Activated naive CD4-positive, alpha-beta T cell treated with anti-CD3 and anti-CD28 coated beads, Interleukin-2, amount 50 U/mL, for 24 hours (primary cell): Measurements from ENCODE around the gene CPNE5.
"Not testable (repeated sequence)": the region's sequence is repeated elsewhere in the genome, so short reads cannot be mapped to it uniquely, and the experiment has no call there.

ENCODE experiments used
- H3K27ac Mint-ChIP-seq: one replicate; pipeline ENCODE4 v1.8.0; 2021; ENCODE audit warnings: mild to moderate bottlenecking, mixed read lengths
- H3K27me3 Mint-ChIP-seq: one replicate; pipeline ENCODE4 v1.8.0; 2021; ENCODE audit warnings: mixed read lengths
- H3K36me3 Mint-ChIP-seq: one replicate; pipeline ENCODE4 v1.8.0; 2021; ENCODE audit warnings: mixed read lengths
- H3K4me1 Mint-ChIP-seq: one replicate; pipeline ENCODE4 v1.8.0; 2021; ENCODE audit warnings: mixed read lengths
- H3K4me3 Mint-ChIP-seq: one replicate; pipeline ENCODE4 v1.8.0; 2021; ENCODE audit warnings: mild to moderate bottlenecking, mixed read lengths
- H3K9me3 Mint-ChIP-seq: one replicate; pipeline ENCODE4 v1.8.0; 2021; ENCODE audit warnings: mixed read lengths

Gene CPNE5

DNA sequence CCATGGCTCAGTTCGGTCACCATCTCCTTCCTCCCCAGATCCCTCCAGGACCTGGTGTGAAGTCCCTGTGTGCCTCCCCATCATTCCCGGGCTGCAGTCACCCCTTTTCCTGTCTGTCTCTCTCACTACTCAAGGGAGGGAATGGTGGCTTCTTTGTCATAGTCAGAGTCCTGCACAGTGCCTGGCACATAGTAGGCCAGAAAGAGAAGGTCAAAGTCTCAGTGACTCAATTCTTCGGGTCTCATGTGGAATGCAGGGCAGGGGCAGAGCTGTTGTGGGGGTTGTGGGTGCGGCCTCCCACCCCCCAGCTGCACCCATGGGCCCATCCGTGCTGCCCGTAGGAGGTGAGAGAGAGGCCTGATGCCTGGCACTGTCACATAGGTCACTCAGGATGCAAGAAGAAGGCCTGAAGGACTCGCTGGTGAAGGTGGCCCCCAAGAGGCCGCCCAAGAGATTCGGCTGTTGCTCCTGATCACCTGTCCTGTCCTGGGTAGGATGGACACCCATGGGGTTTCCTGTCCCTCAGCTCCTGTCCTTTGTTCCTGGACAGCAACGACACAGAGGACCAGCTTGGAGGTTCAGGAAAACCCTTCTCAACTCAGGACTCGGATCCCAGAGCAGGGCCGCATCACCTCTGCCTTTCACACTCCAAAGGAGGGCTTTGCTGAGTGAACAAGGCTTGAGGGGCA, 107.5 kb downstream of the CPNE5 start:
- Mint-ChIP-seq H3K36me3 (no peaks in the 10 kb centered on the region), H3K27me3 (no peaks in the 10 kb centered on the region), H3K9me3 (no peaks in the 10 kb centered on the region), H3K27ac (no peak overlapping the region), H3K4me3 (no peak overlapping the region), H3K4me1 (peaks cover 14% of the 10 kb centered on the region)

DNA sequence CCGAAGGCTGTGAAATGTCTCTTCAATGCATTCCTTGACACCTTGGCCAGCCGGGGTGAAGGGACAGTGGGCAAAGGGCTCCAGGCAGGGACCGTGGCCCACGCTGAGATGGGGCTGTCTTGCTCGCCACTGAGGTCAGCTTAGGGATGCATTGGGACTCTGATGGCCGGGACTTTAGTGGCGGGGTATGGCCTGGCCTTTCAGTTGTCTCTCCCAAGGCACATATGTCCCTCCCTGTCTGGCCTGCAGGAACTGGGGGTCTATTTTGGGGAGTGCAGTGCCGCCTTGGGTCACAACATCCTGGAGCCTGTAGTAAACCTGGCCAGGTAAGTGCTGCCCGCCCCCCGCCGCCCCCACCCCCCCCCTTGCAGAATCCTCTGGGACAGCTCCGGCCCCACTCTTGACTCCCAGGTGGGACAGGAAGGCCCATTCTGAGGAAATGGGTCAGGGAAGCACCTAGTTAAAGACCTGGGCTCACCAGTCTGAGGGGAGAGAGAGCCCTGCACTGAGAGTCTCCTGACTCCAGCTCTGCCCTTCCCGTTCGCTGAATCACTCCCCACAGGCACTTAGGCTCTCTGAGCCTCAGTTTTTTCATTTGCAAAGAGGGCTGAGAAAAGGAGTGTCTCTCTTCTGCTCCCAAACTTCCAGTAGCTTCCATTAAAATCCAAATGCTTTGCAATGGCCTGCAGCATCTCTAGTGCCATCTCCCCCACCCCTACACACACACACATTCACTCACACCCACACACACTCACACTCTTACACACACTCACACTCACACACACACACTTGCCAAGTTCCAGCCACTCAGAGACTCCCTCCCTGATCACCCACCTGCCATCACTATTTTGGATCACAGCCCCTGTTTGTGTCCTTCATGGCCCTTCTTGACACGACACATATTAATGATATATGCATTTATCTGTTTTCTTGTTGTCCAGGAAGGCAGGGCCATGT, 108.5 kb downstream of the CPNE5 start:
- no peaks in the 10 kb centered on the region for H3K9me3 Mint-ChIP-seq
- no peaks in the 10 kb centered on the region for H3K36me3 Mint-ChIP-seq
- no peaks in the 10 kb centered on the region for H3K27me3 Mint-ChIP-seq
- H3K27ac Mint-ChIP-seq: no peak overlapping the region
- peaks cover 14% of the 10 kb centered on the region for H3K4me1 Mint-ChIP-seq
- no peak overlapping the region for H3K4me3 Mint-ChIP-seq

DNA sequence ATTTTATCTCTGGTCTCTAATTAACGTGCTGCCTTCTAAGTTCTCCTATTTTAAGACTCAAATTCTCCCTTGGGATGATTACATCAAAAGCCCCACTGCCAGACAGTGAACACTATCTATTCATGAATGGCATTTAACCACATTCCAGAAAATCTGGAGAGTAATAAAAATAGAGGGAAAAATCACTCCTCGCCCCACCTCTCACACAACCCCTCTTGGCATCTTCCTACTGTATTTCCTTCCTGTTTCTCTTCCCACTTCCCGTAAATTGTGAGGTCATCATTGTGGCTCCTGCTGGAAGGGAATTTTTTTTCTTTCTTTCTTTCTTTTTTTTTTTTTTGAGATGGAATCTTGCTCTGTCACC, 110.1 kb downstream of the CPNE5 start:
- Mint-ChIP-seq H3K27me3 (no peaks in the 10 kb centered on the region), H3K4me1 (peaks cover 8% of the 10 kb centered on the region), H3K36me3 (no peaks in the 10 kb centered on the region), H3K27ac (no peak overlapping the region), H3K9me3 (no peaks in the 10 kb centered on the region), H3K4me3 (no peak overlapping the region)

DNA sequence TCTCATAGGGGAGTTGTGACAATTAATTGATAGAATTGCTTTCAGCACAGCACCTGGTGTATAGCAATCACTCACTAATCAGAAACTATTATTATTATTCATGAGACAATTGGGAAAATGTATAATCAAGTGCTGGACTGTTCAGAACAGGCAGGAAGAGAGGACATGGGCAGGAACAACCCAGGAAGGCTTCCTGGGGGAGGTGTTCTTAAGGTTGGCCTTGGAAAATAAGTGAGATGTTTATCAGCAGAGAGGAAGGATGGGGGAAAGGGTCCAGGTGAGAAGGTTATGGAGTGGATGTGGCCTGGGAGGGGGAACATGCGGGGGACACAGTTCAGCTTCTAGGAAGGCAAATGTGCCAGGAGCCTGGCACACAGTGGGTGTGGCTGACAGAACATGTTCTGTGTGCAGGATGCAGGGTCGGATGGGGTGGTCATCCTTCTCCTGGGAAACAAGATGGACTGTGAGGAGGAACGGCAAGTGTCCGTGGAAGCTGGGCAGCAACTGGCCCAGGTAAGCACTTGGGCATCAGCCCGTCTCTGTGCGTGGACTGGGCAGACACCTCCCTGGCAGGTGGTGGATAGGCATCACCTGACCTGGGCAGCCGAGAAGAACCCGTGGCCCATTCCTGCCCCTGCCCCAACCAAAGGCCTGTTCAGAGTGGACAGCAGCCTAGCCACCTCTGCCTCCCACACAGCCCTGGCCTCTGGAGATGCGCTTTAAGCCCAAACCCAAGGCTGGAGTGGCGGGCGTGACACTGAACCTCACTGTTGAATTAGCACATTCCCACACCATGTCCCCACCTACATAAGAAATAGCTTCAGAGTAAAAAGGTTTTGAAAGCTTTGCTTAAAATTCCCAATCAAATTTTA, 110.7 kb downstream of the CPNE5 start:
- no peaks in the 10 kb centered on the region for H3K27me3 Mint-ChIP-seq
- H3K4me3 Mint-ChIP-seq: no peak overlapping the region
- no peaks in the 10 kb centered on the region for H3K36me3 Mint-ChIP-seq
- peaks cover 8% of the 10 kb centered on the region for H3K4me1 Mint-ChIP-seq
- H3K27ac Mint-ChIP-seq: no peak overlapping the region
- H3K9me3 Mint-ChIP-seq: no peaks in the 10 kb centered on the region

DNA sequence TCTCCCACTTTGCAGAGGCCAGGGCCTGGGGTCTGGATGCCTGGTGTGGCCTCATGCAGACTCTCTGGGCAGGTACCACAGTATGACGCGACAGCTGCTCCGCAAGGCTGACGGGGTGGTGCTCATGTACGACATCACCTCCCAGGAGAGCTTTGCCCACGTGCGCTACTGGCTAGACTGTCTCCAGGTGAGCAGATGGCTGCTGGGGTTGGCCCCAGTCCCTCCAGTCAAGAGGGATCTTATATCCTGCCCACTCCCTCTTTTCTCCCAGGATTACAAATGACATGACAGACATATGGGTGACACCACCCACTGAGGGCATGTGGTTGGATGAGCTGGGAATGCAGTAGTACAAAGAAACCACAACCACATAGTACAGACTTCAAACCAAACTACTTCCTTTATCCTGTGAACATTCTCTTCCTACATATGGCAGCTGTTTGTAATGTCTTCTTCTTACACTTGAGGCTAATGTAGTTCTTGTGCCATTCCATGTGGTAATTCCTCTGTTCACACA, 111.7 kb downstream of the CPNE5 start:
- no peak overlapping the region for H3K4me3 Mint-ChIP-seq
- H3K9me3 Mint-ChIP-seq: no peaks in the 10 kb centered on the region
- H3K27ac Mint-ChIP-seq: no peak overlapping the region
- peaks cover 8% of the 10 kb centered on the region for H3K4me1 Mint-ChIP-seq
- no peaks in the 10 kb centered on the region for H3K27me3 Mint-ChIP-seq
- H3K36me3 Mint-ChIP-seq: no peaks in the 10 kb centered on the region

DNA sequence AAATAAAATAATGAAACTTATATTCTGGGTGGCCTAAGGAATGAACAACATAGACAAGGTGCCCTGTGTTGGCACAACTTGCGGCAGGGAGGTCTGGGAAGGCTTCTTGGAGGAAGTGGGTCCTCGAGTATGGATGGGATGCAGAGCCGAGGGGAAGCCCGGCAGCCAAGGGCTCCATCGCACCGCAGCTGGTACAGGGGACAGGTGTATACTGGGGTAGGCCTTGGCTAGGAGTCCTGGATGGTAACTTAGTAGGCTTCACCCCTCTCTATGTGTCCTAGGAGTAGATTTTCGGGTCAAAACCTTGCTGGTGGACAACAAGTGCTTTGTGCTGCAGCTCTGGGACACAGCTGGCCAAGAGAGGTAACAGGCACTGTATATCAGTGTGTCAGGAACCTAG, 113.7 kb downstream of the CPNE5 start:
- no peak overlapping the region for H3K27ac Mint-ChIP-seq
- H3K27me3 Mint-ChIP-seq: no peaks in the 10 kb centered on the region
- no peak overlapping the region for H3K4me3 Mint-ChIP-seq
- H3K4me1 Mint-ChIP-seq: peaks cover 8% of the 10 kb centered on the region
- H3K36me3 Mint-ChIP-seq: no peaks in the 10 kb centered on the region
- H3K9me3 Mint-ChIP-seq: no peaks in the 10 kb centered on the region

DNA sequence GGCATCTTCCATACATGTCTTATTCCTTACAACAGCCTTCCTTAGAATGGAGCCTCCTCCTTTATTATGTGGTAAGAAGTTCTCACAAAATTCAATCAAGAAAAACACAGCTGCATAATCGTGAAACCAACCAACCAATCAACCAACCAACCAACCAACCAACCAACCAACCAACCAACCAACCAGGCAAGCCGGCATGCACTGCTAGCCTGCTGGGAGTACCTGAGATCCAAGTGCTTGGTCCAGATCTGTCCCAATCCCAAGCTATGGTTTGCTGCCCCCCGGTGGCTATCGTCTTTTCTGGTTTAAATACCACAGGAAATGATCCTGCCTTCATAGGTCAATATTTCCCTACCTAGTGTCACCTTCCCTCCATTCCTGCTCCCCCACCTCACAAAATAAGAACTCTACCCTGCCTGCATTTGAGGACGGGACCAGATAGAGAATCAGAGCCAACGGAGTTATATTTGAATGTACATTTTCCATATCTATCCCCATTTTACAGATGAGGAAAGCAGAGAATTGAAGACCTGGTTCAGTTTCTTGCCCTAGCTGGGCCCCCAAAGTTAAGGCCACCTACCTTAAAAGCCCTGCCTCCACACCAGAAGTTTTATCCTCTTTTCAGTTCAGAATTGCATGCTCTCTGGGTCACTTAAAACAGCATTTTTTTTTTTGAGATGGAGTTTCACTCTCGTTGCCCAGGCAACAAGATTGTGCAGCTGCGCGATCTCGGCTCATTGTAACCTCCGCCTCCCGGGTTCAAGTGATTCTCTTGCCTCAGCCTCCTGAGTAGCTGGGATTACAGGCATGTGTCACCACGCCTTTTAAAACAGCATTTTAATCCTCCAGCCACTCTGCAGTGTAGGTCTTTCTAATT, 114.5 kb downstream of the CPNE5 start:
- Mint-ChIP-seq H3K4me3 (no peak overlapping the region), H3K27ac (no peak overlapping the region), H3K4me1 (peaks cover 8% of the 10 kb centered on the region), H3K9me3 (no peaks in the 10 kb centered on the region), H3K36me3 (no peaks in the 10 kb centered on the region), H3K27me3 (no peaks in the 10 kb centered on the region)

DNA sequence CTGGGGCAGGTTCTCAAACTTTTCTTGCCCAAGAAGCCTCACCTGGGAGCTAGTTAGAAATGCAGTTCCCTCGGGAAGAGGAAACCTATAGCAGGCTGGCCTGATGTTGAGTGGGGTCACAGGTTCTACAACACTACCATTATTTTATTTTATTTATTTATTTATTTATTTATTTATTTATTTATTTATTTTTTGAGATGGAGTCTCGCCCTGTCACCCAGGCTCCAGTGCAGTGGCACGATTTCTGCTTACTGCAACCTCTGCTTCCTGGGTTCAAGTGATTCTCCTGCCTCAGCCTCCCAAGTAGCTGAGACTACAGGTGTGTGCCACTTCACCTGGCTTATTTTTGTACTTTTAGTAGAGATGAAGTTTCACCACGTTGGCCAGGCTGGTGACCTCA, 115.3 kb downstream of the CPNE5 start:
- not testable (repeated sequence) for H3K27ac Mint-ChIP-seq, H3K9me3 Mint-ChIP-seq, H3K36me3 Mint-ChIP-seq, H3K4me3 Mint-ChIP-seq, H3K4me1 Mint-ChIP-seq, H3K27me3 Mint-ChIP-seq

DNA sequence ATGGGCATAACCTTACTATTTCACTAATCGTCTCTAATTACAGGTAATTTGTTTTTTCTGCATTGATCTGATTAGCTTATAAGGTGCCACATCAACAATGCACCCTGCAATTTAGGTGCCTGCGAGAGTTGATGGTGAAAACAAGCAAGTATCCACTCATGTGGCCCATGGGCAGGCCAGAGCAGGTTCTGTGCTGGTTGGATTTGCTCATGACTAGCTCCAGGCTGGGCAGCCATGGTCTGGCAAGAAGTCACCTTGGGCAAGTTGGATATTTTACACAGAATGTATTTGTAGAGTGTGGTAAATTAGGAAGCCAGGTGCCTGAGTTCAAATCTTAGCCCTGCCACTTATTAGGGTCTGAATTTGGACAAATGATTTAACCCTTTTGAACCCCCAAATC, 116.4 kb downstream of the CPNE5 start:
- Mint-ChIP-seq H3K27me3 (no peaks in the 10 kb centered on the region), H3K4me1 (peaks cover 4% of the 10 kb centered on the region), H3K9me3 (no peaks in the 10 kb centered on the region), H3K36me3 (no peaks in the 10 kb centered on the region), H3K4me3 (no peak overlapping the region), H3K27ac (no peak overlapping the region)

DNA sequence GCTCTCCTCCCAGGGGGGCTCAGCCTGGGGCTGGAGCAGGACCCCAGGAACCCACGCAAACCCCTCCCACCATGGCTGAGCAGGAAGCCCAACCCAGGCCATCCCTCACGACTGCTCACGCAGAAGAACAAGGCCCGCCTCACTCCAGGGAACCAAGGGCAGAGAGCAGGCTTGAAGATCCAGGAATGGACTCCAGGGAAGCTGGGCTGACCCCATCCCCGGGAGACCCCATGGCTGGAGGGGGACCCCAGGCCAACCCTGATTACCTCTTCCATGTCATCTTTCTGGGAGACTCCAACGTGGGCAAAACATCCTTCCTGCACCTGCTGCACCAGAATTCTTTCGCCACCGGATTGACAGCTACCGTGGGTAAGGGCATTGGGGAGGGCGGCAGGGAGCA, 116.9 kb downstream of the CPNE5 start:
- Mint-ChIP-seq H3K27ac (no peak overlapping the region), H3K9me3 (no peaks in the 10 kb centered on the region), H3K4me1 (no peaks in the 10 kb centered on the region), H3K36me3 (no peaks in the 10 kb centered on the region), H3K4me3 (no peak overlapping the region), H3K27me3 (no peaks in the 10 kb centered on the region)

DNA sequence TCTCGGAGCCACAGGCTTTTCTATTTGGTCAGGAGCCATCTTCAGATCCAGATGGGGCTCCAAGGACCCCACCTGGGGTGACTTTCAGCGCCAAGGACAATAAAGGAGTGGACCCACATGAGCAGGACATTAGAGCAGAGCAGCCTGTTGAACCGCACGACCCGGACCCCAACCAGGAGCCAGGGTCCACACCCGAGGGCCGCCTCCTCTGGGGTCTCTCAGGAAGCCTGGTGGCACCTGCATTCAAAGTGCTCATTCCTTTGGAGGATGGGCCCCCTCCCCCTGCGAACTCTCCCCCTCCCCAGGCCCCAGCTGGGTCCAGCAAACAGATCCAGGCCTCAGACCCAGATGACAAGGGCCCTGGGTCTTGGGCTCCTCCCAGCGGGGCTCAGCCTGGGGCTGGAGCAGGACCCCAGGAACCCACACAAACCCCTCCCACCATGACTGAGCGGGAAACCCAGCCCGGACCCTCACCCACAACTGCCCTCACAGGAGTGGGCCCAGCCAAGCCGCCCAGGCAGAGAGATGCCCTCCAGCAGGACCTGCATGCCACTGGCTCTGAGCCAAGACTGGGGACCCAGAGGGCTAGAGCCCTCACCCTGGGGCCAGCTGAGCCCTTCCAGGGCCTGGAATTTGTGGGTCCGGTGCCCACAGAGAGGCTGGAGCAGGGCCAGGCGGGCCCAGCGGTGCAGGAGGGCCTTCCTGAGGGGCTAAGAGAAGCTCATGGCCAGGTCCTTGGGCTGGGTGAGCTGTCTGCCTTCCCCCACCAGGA, 117.7 kb downstream of the CPNE5 start:
- H3K4me1 Mint-ChIP-seq: no peaks in the 10 kb centered on the region

DNA sequence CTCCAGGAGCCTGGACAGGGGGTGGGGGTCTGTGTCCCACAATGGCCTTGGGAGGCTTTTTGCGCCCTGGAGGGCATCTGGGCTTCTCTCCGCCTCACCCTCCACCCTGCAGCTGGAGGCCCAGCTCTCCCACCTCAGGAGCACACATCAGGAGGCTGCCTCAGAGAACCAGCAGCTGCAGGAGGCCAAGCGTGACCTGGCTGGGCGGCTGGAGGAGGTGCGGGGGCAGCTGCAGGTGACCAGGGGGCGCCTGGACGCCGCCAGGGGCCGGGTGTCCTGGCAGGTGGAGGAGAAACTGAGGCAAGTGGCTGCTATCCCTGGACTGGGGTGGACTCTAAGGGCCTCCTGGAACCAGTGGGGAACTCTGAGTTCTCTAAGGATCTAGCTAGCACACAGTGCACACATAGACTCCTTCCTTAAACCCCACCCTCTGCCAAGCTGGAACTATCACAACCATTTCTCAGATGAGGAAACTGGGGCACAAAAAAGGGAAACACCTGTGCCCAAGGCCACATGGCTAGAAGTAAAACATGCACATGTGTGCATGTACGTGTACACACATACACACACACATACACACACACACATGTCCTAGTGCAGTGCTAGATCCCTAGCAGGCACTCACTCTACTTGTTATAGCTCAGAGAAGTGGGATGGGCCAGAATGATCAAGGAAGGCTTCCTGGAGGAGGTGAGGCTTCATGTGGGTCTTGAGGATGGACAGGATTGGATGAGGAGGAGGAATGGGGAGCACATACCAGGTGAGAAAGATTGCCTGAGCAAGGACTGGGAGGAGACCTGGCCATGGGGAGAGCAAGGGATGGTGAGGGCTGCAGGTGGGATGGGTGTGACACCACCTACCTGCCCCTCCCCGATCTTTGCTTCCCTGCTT, 118.7 kb downstream of the CPNE5 start:
- Mint-ChIP-seq H3K27ac (no peak overlapping the region), H3K4me1 (no peaks in the 10 kb centered on the region), H3K36me3 (no peaks in the 10 kb centered on the region)

More for the DNA sequence above, 117.7 kb downstream of the CPNE5 start:
- Mint-ChIP-seq H3K9me3 (no peaks in the 10 kb centered on the region), H3K27ac (no peak overlapping the region), H3K36me3 (no peaks in the 10 kb centered on the region), H3K4me3 (no peak overlapping the region), H3K27me3 (no peaks in the 10 kb centered on the region)

DNA sequence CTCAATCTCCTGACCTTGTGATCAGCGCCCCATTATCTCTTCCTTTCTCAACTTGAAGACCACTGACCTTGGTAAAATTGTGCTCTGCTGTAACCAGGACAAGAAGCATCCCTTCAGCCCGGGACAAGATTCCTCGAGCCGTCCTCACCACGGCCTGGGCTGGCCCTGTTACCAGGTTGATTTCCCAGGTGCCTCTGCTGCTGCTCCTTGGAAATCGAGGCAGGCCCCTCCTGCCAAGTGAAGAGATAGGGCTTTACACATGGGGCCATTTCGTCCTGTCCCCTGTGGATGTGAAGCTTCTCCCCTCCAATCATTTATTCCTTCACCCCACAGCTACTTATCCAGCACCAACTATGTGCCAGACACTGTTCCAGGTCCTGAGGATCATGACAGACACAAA, 120.1 kb downstream of the CPNE5 start:
- no peak overlapping the region for H3K4me3 Mint-ChIP-seq
- no peaks in the 10 kb centered on the region for H3K9me3 Mint-ChIP-seq
- H3K27me3 Mint-ChIP-seq: no peaks in the 10 kb centered on the region
- H3K4me1 Mint-ChIP-seq: no peaks in the 10 kb centered on the region
- no peak overlapping the region for H3K27ac Mint-ChIP-seq
- no peaks in the 10 kb centered on the region for H3K36me3 Mint-ChIP-seq

More for the DNA sequence above, 118.7 kb downstream of the CPNE5 start:
- no peaks in the 10 kb centered on the region for H3K9me3 Mint-ChIP-seq
- no peaks in the 10 kb centered on the region for H3K27me3 Mint-ChIP-seq
- H3K4me3 Mint-ChIP-seq: no peak overlapping the region
